HepG2 (cell line): ENCODE results near the gene LINC00237.
A peak's percentile ranks its signal among the peaks of the same experiment; 100 is the strongest.

ENCODE experiments used
- CTCF ChIP-seq: sonication (generic); formaldehyde crosslinking; IDR thresholded peaks from 2 replicates; pipeline ENCODE4 v1.5.0; 2020; ENCODE audit warnings: mild to moderate bottlenecking, missing genetic modification reagents, moderate library complexity
- FOXA1 ChIP-seq, 2 experiments: fragments of 450-650 bp in 1 of 2; sonication (generic) in 1 of 2; formaldehyde crosslinking in 1 of 2; IDR thresholded peaks; 2 replicates each; pipeline versions ENCODE4 v1.4.0 to v1.6.1; 2016 to 2020; ENCODE audit warnings: missing genetic modification reagents in 1 of 2
- HNRNPH1 ChIP-seq: fragments of 200-400 bp; formaldehyde crosslinking; optimal IDR thresholded peaks from 2 replicates; pipeline ENCODE3; 2017; ENCODE audit warnings: mild to moderate bottlenecking, low read depth, low read length
- NR1H2 ChIP-seq: sonication (generic); formaldehyde crosslinking; IDR thresholded peaks from 2 replicates; pipeline ENCODE4 v1.8.1; 2022; ENCODE audit warnings: low read depth, missing genetic modification reagents, borderline replicate concordance
- TP53 ChIP-seq: sonication (generic); formaldehyde crosslinking; conservative IDR thresholded peaks from 2 replicates; pipeline ENCODE4 v1.4.0; 2020; ENCODE audit warnings: missing genetic modification reagents
- ZNF337 ChIP-seq: sonication (generic); formaldehyde crosslinking; IDR thresholded peaks from 2 replicates; pipeline ENCODE4 v1.5.1; 2020; ENCODE audit warnings: missing genetic modification reagents, low read depth, mild to moderate bottlenecking, borderline replicate concordance

- TF ChIP-seq NR1H2 (CRISPR knock-in tag) (no peak; the same call in 1 of the 2 replicates), FOXA1 (IDR thresholded peaks at IDR 0.05) (no peak), FOXA1 (CRISPR knock-in tag; IDR thresholded peaks at IDR 0.05) (peak; percentile 99), ZNF337 (CRISPR knock-in tag) (no peak), TP53 (CRISPR knock-in tag) (no peak; the same call in 1 of the 2 replicates), HNRNPH1 (peak; percentile 55), CTCF (CRISPR knock-in tag) (peak; percentile 70)
Observed at GRCh38 chr20:21125849-21126580, 19.9 kb upstream of the LINC00237 start, which contains the start of gene KIZ.
